Sigmoid colon (tissue), 7 donors: ENCODE measurements around the gene HMCN2. TPM values are rescaled to one million over a fixed set of nuclear protein-coding genes. Genes with fewer than 3 reads are reported as not detected.

Experiments used
- DNase-seq: peaks from one replicate; pipeline ENCODE4 v3.0.0-alpha.2; 2019
- H3K27ac ChIP-seq, 4 donors: fragments of 200-600 bp; sonication (generic); one replicate each; pipeline ENCODE4 v1.5.1; 2016 to 2019; ENCODE audit warnings: mild to moderate bottlenecking in 1 of 4
- H3K27me3 ChIP-seq, 3 donors: fragments of 200-600 bp; sonication (generic); one replicate each; pipeline ENCODE4 v1.5.1; 2019; ENCODE audit warnings: mild to moderate bottlenecking in 1 of 3
- H3K36me3 ChIP-seq, 4 donors: fragments of 200-600 bp; sonication (generic); one replicate each; pipeline ENCODE4 v1.5.1; 2016 to 2019
- H3K4me1 ChIP-seq, 4 donors: fragments of 200-600 bp; sonication (generic); one replicate each; pipeline ENCODE4 v1.5.1; 2017 to 2019
- H3K4me3 ChIP-seq, 4 donors: fragments of 200-600 bp; sonication (generic); one replicate each; pipeline ENCODE4 v1.5.1; 2017 to 2019; ENCODE audit warnings: mild to moderate bottlenecking in 2 of 4, moderate library complexity in 1 of 4
- H3K9me3 ChIP-seq, 4 donors: fragments of 200-600 bp in 3 of 4; sonication (generic) in 3 of 4; one replicate each; pipeline versions ENCODE4 v1.5.1 to v1.6.1; 2013 to 2019
- CTCF ChIP-seq, 4 experiments: fragments of 450-650 bp in 3 of 4; fragments of 200-600 bp in 1 of 4; IDR thresholded peaks; one replicate each; pipeline ENCODE4 v1.5.1; 2016 to 2019; ENCODE audit warnings: antibody characterized with exemption in 4 of 4, mild to moderate bottlenecking in 3 of 4, moderate library complexity in 2 of 4
- EP300 ChIP-seq, 4 donors: sonication (generic); formaldehyde crosslinking; IDR thresholded peaks; one replicate each; pipeline ENCODE4 v1.6.1; 2017; ENCODE audit warnings: antibody characterized with exemption in 4 of 4
- POLR2A ChIP-seq, 2 donors: fragments of 450-650 bp; IDR thresholded peaks; one replicate each; pipeline ENCODE4 v1.6.1; 2016; ENCODE audit warnings: antibody characterized with exemption in 2 of 2, mild to moderate bottlenecking in 2 of 2, moderate library complexity in 2 of 2
- POLR2AphosphoS5 ChIP-seq, 4 donors: sonication (generic); formaldehyde crosslinking; IDR thresholded peaks; one replicate each; pipeline ENCODE4 v1.6.1; 2017; ENCODE audit warnings: antibody characterized with exemption in 4 of 4
- WGBS, 2 donors: extraction: QIAGEN DNeasy Blood & Tissue Kit; methylation state at CpG; one replicate each; pipeline ENCODE4 v1.1.7; 2013; 5-methylcytosine and 5-hydroxymethylcytosine counted together
- intact Hi-C: fragments of 100-400 bp; cut with DNase I; formaldehyde crosslinking; loops from one replicate; pipeline ENCODE4 v1.15.1; 2023
- polyA plus RNA-seq, 3 donors: library from polyadenylated mRNA; stranded (reverse); fragments of 200-250 nt; gene quantifications; one replicate each; pipeline ENCODE4 v1.2.3, GENCODE V29; 2013
- total RNA-seq, 4 donors: library from RNA; depleted of rRNA; stranded (reverse); fragments of >200 nt; gene quantifications; one replicate each; pipeline ENCODE4 v1.1.0, GENCODE V29; 2016
- donor health status: healthy with polysubstance abuse.
- donor health status: Bipolar disorder and iron deficiency.
- donor health status: healthy.

The HMCN2 gene
- total and polyA plus RNA-seq, 7 donors = 3.6 to 106 (median 13.2) TPM

GRCh38 chr9:130372057-130372456 is 106.5 kb downstream of the HMCN2 start:
- no peaks in the 10 kb centered on the region for H3K27me3 ChIP-seq
- WGBS, 2 donors = 73 to 80% methylated on average over 7 of the region's 7 CpGs
- no peaks in the 10 kb centered on the region for H3K9me3 ChIP-seq
- H3K36me3 ChIP-seq = peaks cover 9 to 64% (median 24%) of the 10 kb centered on the region in 4 donors
- H3K4me1 ChIP-seq = no peaks in the 10 kb centered on the region
- TF ChIP-seq POLR2AphosphoS5 (IDR thresholded peaks at IDR 0.05) = no peak
- TF ChIP-seq POLR2A (IDR thresholded peaks at IDR 0.05) = no peak
- no peak for TF ChIP-seq CTCF (IDR thresholded peaks at IDR 0.05)
- TF ChIP-seq EP300 (IDR thresholded peaks at IDR 0.05) = no peak
- intact Hi-C loops = no loop called here
- no peak overlapping the region for H3K27ac ChIP-seq
- no peak for DNase-seq
- H3K4me3 ChIP-seq = no peak overlapping the region

GRCh38 chr9:130373679-130374325 is 108.2 kb downstream of the HMCN2 start:
- no peak overlapping the region for H3K4me3 ChIP-seq
- no peaks in the 10 kb centered on the region for H3K27me3 ChIP-seq
- no peak for DNase-seq
- H3K27ac ChIP-seq = no peak overlapping the region
- TF ChIP-seq EP300 (IDR thresholded peaks at IDR 0.05) (no peak), POLR2AphosphoS5 (IDR thresholded peaks at IDR 0.05) (no peak), CTCF (IDR thresholded peaks at IDR 0.05) (no peak), POLR2A (IDR thresholded peaks at IDR 0.05) (no peak)
- H3K4me1 ChIP-seq = no peaks in the 10 kb centered on the region
- intact Hi-C loops = no loop called here
- peaks cover 9 to 76% (median 24%) of the 10 kb centered on the region in 4 donors for H3K36me3 ChIP-seq
- 95% methylated on average over 2 of the region's 2 CpGs for WGBS, 2 donors
- H3K9me3 ChIP-seq = no peaks in the 10 kb centered on the region

GRCh38 chr9:130377612-130378011 is 112.1 kb downstream of the HMCN2 start:
- H3K9me3 ChIP-seq = no peaks in the 10 kb centered on the region
- no peak for DNase-seq
- H3K4me3 ChIP-seq = no peak overlapping the region
- peaks cover 5 to 71% (median 15%) of the 10 kb centered on the region in 4 donors for H3K36me3 ChIP-seq
- H3K27me3 ChIP-seq = no peaks in the 10 kb centered on the region
- no peak overlapping the region for H3K27ac ChIP-seq
- no peaks in the 10 kb centered on the region for H3K4me1 ChIP-seq
- TF ChIP-seq POLR2AphosphoS5 (IDR thresholded peaks at IDR 0.05) = no peak
- intact Hi-C loops = no loop called here
- WGBS, 2 donors = 91 to 92% methylated on average over 17 of the region's 17 CpGs

- no peak for DNase-seq
- H3K27ac ChIP-seq = no peak overlapping the region
- peaks cover 5 to 74% (median 15%) of the 10 kb centered on the region in 4 donors for H3K36me3 ChIP-seq
- no peak overlapping the region for H3K4me3 ChIP-seq
- H3K9me3 ChIP-seq = no peaks in the 10 kb centered on the region
- no peaks in the 10 kb centered on the region for H3K27me3 ChIP-seq
- no peak for TF ChIP-seq EP300 (IDR thresholded peaks at IDR 0.05)
- TF ChIP-seq POLR2A (IDR thresholded peaks at IDR 0.05) = no peak
- no peak for TF ChIP-seq POLR2AphosphoS5 (IDR thresholded peaks at IDR 0.05)
- TF ChIP-seq CTCF (IDR thresholded peaks at IDR 0.05) = no peak
- WGBS, 2 donors = 87 to 93% methylated on average over 20 of the region's 20 CpGs
- H3K4me1 ChIP-seq = no peaks in the 10 kb centered on the region
- intact Hi-C loops = no loop called here
Observed at GRCh38 chr9:130378875-130379648, 113.5 kb downstream of the HMCN2 start.

GRCh38 chr9:130379649-130379970 is 114.0 kb downstream of the HMCN2 start:
- Histone ChIP-seq H3K27me3 (no peaks in the 10 kb centered on the region), H3K27ac (no peak overlapping the region), H3K36me3 (peaks cover 2 to 68% (median 15%) of the 10 kb centered on the region in 4 donors), H3K4me1 (no peaks in the 10 kb centered on the region), H3K4me3 (no peak overlapping the region), H3K9me3 (no peaks in the 10 kb centered on the region)
- intact Hi-C loops = no loop called here
- TF ChIP-seq EP300 (IDR thresholded peaks at IDR 0.05) (no peak), CTCF (IDR thresholded peaks at IDR 0.05) (no peak), POLR2A (IDR thresholded peaks at IDR 0.05) (no peak), POLR2AphosphoS5 (IDR thresholded peaks at IDR 0.05) (no peak)
- DNase-seq = no peak
- WGBS, 2 donors = 33 to 67% methylated on average over 5 of the region's 5 CpGs
